HepG2 (cell line): Measurements from ENCODE around the gene SCRT2. TPM values are rescaled to one million over a fixed set of nuclear protein-coding genes. Genes with fewer than 3 reads are reported as not detected.
A peak's percentile ranks its signal among the peaks of the same experiment; 100 is the strongest.

Experiments used
- ASH2L ChIP-seq: fragments of 300-600, 200-600 bp; sonication (generic); IDR thresholded peaks from 2 replicates; pipeline ENCODE4 v1.7.0; 2017; ENCODE audit warnings: low read depth, mild to moderate bottlenecking, moderate library complexity, mixed read lengths, low read length; ENCODE audit not compliant: insufficient read length
- BCL3 ChIP-seq: sonication (generic); formaldehyde crosslinking; IDR thresholded peaks from 2 replicates; pipeline ENCODE4 v1.5.1; 2020; ENCODE audit warnings: mild to moderate bottlenecking, missing genetic modification reagents, moderate library complexity
- CBX5 ChIP-seq: sonication (generic); formaldehyde crosslinking; IDR thresholded peaks from 2 replicates; pipeline ENCODE4 v1.4.0; 2020; ENCODE audit warnings: missing genetic modification reagents, borderline replicate concordance
- CCAR2 ChIP-seq: fragments of 200-400 bp; formaldehyde crosslinking; optimal IDR thresholded peaks from 2 replicates; pipeline ENCODE3; 2018; ENCODE audit warnings: low read depth, mild to moderate bottlenecking, low read length, moderate library complexity
- EHMT2 ChIP-seq: fragments of 200-600 bp; sonication (generic); IDR thresholded peaks from 2 replicates; pipeline ENCODE4 v1.7.0; 2017; ENCODE audit warnings: antibody characterized with exemption, low read depth, low read length, borderline replicate concordance
- EZH2 ChIP-seq: conservative IDR thresholded peaks from 2 replicates; pipeline ENCODE4 v1.6.1; 2012; ENCODE audit warnings: mild to moderate bottlenecking, low read depth, low read length, moderate library complexity
- FOSL2 ChIP-seq: sonication (generic); formaldehyde crosslinking; IDR thresholded peaks from 2 replicates; pipeline ENCODE4 v1.4.0; 2020; ENCODE audit warnings: missing genetic modification reagents
- FOXA1 ChIP-seq, 2 experiments: fragments of 450-650 bp in 1 of 2; sonication (generic) in 1 of 2; formaldehyde crosslinking in 1 of 2; IDR thresholded peaks; 2 replicates each; pipeline versions ENCODE4 v1.4.0 to v1.6.1; 2016 to 2020; ENCODE audit warnings: missing genetic modification reagents in 1 of 2
- GPN1 ChIP-seq: sonication (generic); formaldehyde crosslinking; IDR thresholded peaks from 2 replicates; pipeline ENCODE4 v1.5.1; 2020; ENCODE audit warnings: missing genetic modification reagents, borderline replicate concordance
- SMARCC2 ChIP-seq: fragments of 450-650 bp; IDR thresholded peaks from 2 replicates; pipeline ENCODE4 v1.6.1; 2017; ENCODE audit warnings: antibody characterized with exemption, mild to moderate bottlenecking
- SRY ChIP-seq: sonication (generic); formaldehyde crosslinking; IDR thresholded peaks from 2 replicates; pipeline ENCODE4 v1.8.0; 2022; ENCODE audit warnings: mild to moderate bottlenecking, missing genetic modification reagents
- ZBTB7B ChIP-seq: sonication (generic); formaldehyde crosslinking; IDR thresholded peaks from 2 replicates; pipeline ENCODE4 v1.4.0; 2020; ENCODE audit warnings: missing genetic modification reagents
- ZNF234 ChIP-seq: sonication (generic); formaldehyde crosslinking; conservative IDR thresholded peaks from 2 replicates; pipeline ENCODE4 v1.5.1; 2020; ENCODE audit warnings: mild to moderate bottlenecking, missing genetic modification reagents
- polyA plus RNA-seq, 8 experiments: library from polyadenylated mRNA; depleted of rRNA in 3 of 8; stranded (reverse) in 7 of 8; unstranded in 1 of 8; fragments of >200 nt; fragmentation: Illumina TruSeq in 4 of 8; extraction: Trizol in 4 of 8; gene quantifications; 2 replicates each; pipeline versions ENCODE4 v1.2.1 to v1.2.3, GENCODE V29; 2011 to 2016; ENCODE audit warnings: low read depth in 4 of 8, missing spikeins in 1 of 8, mixed read lengths in 1 of 8; ENCODE audit not compliant: insufficient read depth in 1 of 8
- total RNA-seq, 5 experiments: library from RNA; depleted of rRNA; stranded (reverse); fragments of >200 nt; fragmentation: Illumina TruSeq; extraction: Trizol; gene quantifications; 2 replicates each; pipeline ENCODE4 v1.2.3, GENCODE V29; 2016; ENCODE audit warnings: low read depth in 1 of 5
- TF ChIP-seq, protein P1 (sequence below): sonication (generic); formaldehyde crosslinking; conservative IDR thresholded peaks from 2 replicates; pipeline ENCODE4 v1.4.0; 2020; ENCODE audit warnings: missing genetic modification reagents
- TF ChIP-seq, protein P2 (sequence below), 2 experiments: fragments of 450-650 bp in 1 of 2; sonication (generic) in 1 of 2; formaldehyde crosslinking; IDR thresholded peaks; 2 replicates each; pipeline versions ENCODE4 v1.5.0 to v1.8.0; 2020 to 2022; ENCODE audit warnings: mild to moderate bottlenecking in 1 of 2, missing genetic modification reagents in 1 of 2
- TF ChIP-seq, protein P3 (sequence below): sonication (generic); formaldehyde crosslinking; IDR thresholded peaks from 2 replicates; pipeline ENCODE4 v1.4.0; 2020; ENCODE audit warnings: low read depth, mild to moderate bottlenecking, missing genetic modification reagents
- TF ChIP-seq, protein P4 (sequence below): sonication (generic); formaldehyde crosslinking; IDR thresholded peaks from 2 replicates; pipeline ENCODE4 v1.8.0; 2022; ENCODE audit warnings: mild to moderate bottlenecking, missing genetic modification reagents, moderate library complexity
- TF ChIP-seq, protein P5 (sequence below): sonication (generic); formaldehyde crosslinking; IDR thresholded peaks from 2 replicates; pipeline ENCODE4 v1.4.0; 2020; ENCODE audit warnings: low read depth, mild to moderate bottlenecking, missing genetic modification reagents
- TF ChIP-seq, protein P6 (sequence below): sonication (generic); formaldehyde crosslinking; IDR thresholded peaks from 2 replicates; pipeline ENCODE4 v1.8.1; 2023; ENCODE audit warnings: missing genetic modification reagents, mild to moderate bottlenecking, borderline replicate concordance

SCRT2 gene
- total and polyA plus RNA-seq, 2 of the 13 experiments (the other 11 are each of a cell fraction or from before 2014, with no cell fraction given): not detected

DNA sequence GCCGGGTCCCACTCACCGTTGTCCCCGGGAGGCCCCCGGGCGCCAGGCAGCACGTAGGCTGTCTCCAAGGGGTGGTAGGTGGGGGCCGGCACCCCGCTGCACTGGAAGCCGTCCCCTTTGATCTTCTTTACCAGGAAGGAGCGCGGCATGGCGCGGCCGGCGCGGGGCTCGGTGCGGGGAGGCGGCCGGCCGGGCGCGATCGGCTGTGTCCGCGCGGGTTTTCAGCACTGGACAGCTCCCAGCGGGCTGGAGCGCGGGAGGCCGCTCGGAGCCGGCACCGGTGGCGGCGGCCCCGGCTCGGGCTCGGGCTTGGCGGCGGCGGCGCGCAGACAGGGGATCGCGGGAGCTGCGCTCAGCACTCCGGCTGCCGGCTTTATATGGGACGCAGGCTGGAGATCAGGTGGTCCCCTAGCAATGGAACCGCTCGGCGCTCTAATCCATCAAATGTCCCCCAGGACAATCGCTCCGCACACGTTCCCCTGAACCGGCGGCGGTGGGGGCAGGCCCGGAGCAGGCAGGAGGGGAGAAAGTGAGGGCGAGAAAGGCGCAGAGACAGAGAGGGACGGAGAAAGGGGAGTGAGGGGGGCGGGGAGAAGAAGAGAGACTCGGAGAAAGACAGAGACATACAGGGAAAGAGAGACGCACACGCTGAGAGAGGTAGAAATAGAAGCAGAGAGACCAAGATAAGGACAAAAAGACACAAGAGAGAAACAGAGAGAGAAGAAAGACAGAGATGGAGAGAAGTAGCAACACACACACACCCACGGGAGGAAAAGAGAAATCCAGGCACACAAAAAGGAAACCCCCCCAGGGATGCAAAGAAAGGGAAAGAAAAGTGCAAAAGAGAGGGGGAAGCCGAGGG lies at the start of gene SCRT2 (continued):
- TF ChIP-seq, protein P1, sequence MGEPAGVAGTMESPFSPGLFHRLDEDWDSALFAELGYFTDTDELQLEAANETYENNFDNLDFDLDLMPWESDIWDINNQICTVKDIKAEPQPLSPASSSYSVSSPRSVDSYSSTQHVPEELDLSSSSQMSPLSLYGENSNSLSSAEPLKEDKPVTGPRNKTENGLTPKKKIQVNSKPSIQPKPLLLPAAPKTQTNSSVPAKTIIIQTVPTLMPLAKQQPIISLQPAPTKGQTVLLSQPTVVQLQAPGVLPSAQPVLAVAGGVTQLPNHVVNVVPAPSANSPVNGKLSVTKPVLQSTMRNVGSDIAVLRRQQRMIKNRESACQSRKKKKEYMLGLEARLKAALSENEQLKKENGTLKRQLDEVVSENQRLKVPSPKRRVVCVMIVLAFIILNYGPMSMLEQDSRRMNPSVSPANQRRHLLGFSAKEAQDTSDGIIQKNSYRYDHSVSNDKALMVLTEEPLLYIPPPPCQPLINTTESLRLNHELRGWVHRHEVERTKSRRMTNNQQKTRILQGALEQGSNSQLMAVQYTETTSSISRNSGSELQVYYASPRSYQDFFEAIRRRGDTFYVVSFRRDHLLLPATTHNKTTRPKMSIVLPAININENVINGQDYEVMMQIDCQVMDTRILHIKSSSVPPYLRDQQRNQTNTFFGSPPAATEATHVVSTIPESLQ (CRISPR knock-in tag): peak; percentile 97
- TF ChIP-seq CCAR2 (no peak), FOSL2 (peak; percentile 26; the same call in 1 of the 2 replicates), CBX5 (no peak), ZNF234 (CRISPR knock-in tag) (no peak), SMARCC2 (peak; percentile 78; the same call in 1 of the 2 replicates), ZBTB7B (CRISPR knock-in tag) (0 out of 2 replicates have a peak, but pooled peaks have one; percentile 35), SRY (CRISPR knock-in tag) (peak; percentile 100), ASH2L (peak; percentile 27), EZH2 (peak; percentile 97), EHMT2 (peak; percentile 11), FOXA1 (IDR thresholded peaks at IDR 0.05) (no peak), FOXA1 (CRISPR knock-in tag; IDR thresholded peaks at IDR 0.05) (0 out of 2 replicates have a peak, but pooled peaks have one; percentile 33), GPN1 (CRISPR knock-in tag) (peak; percentile 98; the same call in 1 of the 2 replicates), BCL3 (CRISPR knock-in tag) (peak; percentile 100)
- TF ChIP-seq, protein P2, sequence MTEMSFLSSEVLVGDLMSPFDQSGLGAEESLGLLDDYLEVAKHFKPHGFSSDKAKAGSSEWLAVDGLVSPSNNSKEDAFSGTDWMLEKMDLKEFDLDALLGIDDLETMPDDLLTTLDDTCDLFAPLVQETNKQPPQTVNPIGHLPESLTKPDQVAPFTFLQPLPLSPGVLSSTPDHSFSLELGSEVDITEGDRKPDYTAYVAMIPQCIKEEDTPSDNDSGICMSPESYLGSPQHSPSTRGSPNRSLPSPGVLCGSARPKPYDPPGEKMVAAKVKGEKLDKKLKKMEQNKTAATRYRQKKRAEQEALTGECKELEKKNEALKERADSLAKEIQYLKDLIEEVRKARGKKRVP (CRISPR knock-in tag; IDR thresholded peaks at IDR 0.05): peak in 1 of 2 experiments; percentile 71; a peak in 1 of 4 replicates
- TF ChIP-seq, protein P3, sequence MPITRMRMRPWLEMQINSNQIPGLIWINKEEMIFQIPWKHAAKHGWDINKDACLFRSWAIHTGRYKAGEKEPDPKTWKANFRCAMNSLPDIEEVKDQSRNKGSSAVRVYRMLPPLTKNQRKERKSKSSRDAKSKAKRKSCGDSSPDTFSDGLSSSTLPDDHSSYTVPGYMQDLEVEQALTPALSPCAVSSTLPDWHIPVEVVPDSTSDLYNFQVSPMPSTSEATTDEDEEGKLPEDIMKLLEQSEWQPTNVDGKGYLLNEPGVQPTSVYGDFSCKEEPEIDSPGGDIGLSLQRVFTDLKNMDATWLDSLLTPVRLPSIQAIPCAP (CRISPR knock-in tag): peak; percentile 66; the same call in 1 of the 2 replicates
- TF ChIP-seq, protein P4, sequence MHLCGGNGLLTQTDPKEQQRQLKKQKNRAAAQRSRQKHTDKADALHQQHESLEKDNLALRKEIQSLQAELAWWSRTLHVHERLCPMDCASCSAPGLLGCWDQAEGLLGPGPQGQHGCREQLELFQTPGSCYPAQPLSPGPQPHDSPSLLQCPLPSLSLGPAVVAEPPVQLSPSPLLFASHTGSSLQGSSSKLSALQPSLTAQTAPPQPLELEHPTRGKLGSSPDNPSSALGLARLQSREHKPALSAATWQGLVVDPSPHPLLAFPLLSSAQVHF (CRISPR knock-in tag): peak; percentile 94
- TF ChIP-seq, protein P5, sequence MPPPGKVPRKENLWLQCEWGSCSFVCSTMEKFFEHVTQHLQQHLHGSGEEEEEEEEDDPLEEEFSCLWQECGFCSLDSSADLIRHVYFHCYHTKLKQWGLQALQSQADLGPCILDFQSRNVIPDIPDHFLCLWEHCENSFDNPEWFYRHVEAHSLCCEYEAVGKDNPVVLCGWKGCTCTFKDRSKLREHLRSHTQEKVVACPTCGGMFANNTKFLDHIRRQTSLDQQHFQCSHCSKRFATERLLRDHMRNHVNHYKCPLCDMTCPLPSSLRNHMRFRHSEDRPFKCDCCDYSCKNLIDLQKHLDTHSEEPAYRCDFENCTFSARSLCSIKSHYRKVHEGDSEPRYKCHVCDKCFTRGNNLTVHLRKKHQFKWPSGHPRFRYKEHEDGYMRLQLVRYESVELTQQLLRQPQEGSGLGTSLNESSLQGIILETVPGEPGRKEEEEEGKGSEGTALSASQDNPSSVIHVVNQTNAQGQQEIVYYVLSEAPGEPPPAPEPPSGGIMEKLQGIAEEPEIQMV (CRISPR knock-in tag): peak; percentile 97
- TF ChIP-seq, protein P6, sequence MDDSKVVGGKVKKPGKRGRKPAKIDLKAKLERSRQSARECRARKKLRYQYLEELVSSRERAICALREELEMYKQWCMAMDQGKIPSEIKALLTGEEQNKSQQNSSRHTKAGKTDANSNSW (CRISPR knock-in tag): peak; percentile 94; the same call in 1 of the 2 replicates
